ENCODE results near the gene EHD4.
A peak's percentile ranks its signal among the peaks of the same experiment; 100 is the strongest.

The EHD4 gene

GRCh38 chr15:41981371-41982132 is 9.2 kb upstream of the EHD4 start:
- DNase-seq: no peak

GRCh38 chr15:41980654-41981323 is 8.4 kb upstream of the EHD4 start:
- no peak for DNase-seq

GRCh38 chr15:41979493-41980266 is 7.3 kb upstream of the EHD4 start:
- no peak for DNase-seq

GRCh38 chr15:41978534-41978933 is 6.2 kb upstream of the EHD4 start:
- DNase-seq: no peak

GRCh38 chr15:41977757-41978383 is 5.5 kb upstream of the EHD4 start:
- no peak for DNase-seq

GRCh38 chr15:41975669-41976068 is 3.3 kb upstream of the EHD4 start:
- DNase-seq: no peak

- no peak for DNase-seq
Observed at GRCh38 chr15:41974041-41974440, 1.7 kb upstream of the EHD4 start.

- peak in 2 of 56 donors; percentile 39 to 44 for DNase-seq
Observed at GRCh38 chr15:41971895-41972252, 483 bp downstream of the EHD4 start.

GRCh38 chr15:41971089-41971894 is 1.1 kb downstream of the EHD4 start:
- DNase-seq: peak in 12 of 56 donors; percentile 9 to 25 (median 20)

- no peak for DNase-seq
Observed at GRCh38 chr15:41970456-41970855, 1.9 kb downstream of the EHD4 start.

GRCh38 chr15:41969851-41970431 is 2.4 kb downstream of the EHD4 start:
- DNase-seq: no peak

GRCh38 chr15:41968701-41969100 is 3.7 kb downstream of the EHD4 start:
- no peak for DNase-seq

- DNase-seq: peak in 7 of 56 donors; percentile 5 to 53 (median 12)
Observed at GRCh38 chr15:41967506-41968206, 4.7 kb downstream of the EHD4 start.

GRCh38 chr15:41966920-41967465 is 5.4 kb downstream of the EHD4 start:
- no peak for DNase-seq

- no peak for DNase-seq
Observed at GRCh38 chr15:41966414-41966812, 5.9 kb downstream of the EHD4 start.

- no peak for DNase-seq
Observed at GRCh38 chr15:41965441-41966413, 6.6 kb downstream of the EHD4 start.

- DNase-seq: no peak
Observed at GRCh38 chr15:41961595-41962202, 10.7 kb downstream of the EHD4 start.

GRCh38 chr15:41961001-41961518 is 11.3 kb downstream of the EHD4 start:
- no peak for DNase-seq
